GM19240 (cell line): ENCODE data around the gene ANKRD65.
"Not testable (repeated sequence)": the region's sequence is repeated elsewhere in the genome, so short reads cannot be mapped to it uniquely, and the experiment has no call there.

Source experiments
- DNase-seq: peaks from one replicate; pipeline ENCODE4 v3.0.0; 2011; ENCODE audit warnings: low spot score; ENCODE audit not compliant: insufficient read length

Gene ANKRD65

DNA sequence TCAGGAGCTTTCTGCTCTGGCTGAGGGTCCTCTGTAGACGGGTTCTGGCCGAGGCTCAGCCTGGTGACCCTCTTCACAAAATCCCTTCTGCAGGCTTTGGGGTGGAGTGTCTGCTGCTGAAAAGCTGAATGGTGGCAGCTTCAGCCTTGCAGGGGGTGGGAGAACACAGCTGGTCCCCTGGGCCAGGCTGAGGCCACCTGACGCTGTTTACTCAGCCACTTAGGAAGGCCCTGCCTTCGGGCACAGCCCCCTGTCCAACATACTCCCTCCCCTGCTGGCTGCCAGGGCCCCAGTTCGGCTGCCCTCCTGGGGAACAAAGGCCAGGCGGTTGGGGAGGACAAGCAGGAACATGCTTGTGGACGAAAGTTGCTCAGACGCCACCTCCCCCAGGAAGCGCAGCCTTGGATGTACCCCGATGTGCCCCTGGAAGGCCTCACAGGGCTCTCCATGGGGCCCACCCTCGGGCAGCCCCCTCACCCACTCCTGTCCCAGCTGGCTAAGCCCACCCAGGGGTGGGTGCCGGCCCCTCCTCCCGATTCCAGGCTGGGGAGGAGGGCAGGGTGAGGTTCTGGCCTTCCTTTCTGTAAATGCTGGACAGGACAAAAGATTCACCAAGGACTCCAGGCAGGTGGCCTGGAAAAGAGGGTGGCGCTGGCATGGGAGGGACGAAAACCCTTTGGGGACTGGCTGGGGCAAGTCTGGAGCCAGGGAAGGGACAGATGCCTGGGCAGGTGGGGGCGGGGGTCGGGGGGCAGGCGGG lies at the start of gene ANKRD65:
TSS of gene ANKRD65 (minus strand) at position 130 of the 760 bp plus-strand sequence. CDS start 271 bp downstream, outside the sequence.
- DNase-seq, result no peak

DNA sequence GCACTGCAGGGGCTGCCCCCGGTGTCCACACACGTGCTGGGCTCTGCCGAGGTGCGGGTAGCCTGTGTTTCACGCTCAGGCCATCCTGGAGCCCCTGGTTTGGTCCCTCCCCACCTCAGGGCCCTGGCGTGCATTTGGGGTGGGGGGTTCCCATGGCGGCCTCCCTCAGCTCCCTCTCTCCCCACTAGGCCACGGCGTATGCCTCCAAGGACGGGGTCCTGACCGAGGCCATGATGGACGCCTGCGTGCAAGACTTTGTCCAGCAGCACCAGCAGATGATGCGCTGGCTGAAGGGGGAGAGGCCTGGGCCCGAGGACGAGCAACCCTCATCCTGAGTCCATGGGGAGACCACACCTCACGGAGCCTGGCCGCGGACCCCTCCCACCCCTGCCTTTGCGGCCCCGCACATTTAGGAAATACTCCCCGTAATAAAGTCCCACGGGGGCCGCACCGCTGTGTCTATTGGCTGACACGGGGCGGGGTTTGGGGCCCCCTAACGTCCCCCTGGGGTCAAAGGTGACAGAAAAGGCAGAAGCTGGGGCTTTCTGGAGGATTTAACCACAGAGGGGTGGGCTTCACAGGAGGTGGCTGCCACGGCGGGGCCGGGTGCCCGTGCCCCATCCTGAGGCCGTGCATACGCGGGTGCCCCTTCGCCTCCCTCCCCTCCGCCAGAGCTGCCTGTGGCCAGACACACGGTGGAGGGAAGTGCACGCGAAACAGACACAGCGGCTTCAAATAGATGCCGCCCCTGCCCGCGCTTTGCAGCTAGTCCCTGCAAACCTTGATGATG lies 47.3 kb upstream of the ANKRD65 start:
- DNase-seq, result not testable (repeated sequence)

DNA sequence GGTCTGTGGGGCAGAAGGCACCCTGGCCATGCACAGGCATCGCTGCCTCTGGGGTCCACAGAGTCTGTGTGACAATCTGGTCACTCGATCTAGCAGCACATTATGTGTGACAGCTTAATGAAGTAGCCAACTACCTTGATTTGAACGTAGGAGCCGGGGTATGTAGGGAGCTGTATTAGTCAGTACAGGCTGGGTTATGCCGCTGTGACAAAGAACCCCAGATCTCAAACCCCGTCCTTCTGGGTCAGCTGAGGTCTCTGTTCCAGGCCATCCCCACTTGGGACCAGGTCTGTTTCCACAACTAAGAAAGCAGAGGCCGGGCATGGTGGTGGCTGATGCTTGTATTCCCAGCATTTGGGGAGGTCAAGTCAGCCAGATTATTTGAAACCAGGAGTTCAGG lies 42.2 kb upstream of the ANKRD65 start:
- DNase-seq, result no peak

DNA sequence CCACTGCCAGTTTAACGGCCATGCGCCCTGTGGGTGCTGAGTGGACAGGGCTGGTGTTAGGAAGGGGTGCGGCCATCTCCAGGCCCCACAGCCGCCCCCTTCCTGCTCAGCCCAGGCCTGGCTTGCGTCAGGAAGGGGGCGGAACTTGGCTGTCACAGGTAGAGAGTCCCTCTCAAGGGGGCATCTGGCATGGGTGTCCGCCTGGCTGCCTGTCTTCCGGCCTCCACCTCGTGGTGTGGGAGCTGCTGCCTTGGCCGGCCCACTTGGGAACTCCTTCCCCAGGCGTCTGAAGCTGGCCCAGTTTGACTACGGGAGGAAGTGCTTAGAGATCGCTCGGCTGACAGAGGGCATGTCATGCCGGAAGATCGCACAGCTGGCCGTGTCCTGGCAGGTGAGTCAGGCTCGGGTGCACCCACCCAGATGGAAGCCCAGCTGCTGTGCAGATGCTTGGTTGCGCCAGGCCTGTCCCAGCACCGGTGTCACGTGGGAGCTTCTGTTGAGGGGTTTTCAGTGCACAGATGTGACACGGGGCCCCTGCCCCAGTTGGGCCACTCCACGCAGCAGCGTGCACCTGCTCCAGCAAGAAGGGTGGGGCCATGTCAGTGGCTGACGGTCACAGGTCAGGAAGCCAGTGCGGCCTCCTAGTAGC lies 41.4 kb upstream of the ANKRD65 start:
- no peak for DNase-seq

DNA sequence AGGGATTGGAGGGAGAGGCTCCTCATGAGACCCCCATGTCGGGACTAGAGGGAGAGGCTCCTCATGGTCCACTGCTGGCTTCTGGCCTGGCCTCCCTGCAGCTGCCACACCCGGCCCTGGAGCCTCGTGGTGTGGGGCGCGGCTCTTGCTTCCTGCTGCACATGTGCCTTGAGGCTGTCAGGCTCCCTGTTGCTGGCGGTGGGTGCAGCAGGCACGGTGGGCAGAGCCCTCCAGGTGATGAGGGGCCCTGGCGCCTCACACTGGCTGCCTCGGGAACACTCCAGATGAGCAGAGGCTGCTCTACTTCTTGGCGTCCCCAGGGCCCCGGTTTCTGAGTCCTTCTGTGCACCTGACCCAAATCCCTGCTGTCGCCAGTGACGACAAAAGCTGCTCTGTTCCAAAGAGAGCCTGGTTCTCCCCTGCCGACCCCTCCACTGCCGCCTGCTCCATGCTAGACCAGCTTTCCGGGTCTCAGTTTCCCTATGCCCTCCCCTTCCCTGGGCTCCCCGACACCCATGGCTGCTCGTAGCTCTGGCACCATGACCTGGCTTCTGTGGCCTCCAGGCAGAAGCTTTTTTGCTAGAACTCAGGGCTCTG lies 40.7 kb upstream of the ANKRD65 start:
- no peak for DNase-seq

DNA sequence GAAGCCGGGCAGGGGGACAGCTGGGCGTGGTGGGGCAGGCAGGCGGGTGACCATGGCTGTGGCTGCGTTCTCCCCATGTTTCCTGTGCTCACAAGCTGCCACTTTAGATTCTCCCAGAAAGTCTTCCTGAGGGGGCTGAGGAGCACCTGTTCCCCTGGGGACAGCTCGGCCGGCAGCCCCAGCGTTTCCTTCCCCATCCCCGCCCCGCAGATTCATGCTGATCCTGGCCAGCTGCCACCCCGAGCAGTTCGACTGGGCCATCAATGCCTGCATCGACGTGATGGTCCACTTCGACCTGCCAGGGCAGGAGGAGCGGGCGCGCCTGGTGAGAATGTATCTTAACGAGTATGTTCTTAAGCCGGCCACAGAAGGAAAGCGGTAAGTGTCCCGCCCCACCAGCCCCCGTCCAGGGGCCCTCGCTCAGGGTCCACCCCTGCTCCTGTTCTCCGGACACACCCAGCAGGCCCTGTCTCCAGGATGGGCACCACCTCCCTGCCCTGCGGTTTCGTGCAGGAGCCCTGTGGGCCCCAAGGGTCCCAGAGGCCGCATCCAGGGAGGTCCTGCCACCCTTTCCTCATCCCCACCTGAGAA lies 39.6 kb upstream of the ANKRD65 start:
- no peak for DNase-seq

DNA sequence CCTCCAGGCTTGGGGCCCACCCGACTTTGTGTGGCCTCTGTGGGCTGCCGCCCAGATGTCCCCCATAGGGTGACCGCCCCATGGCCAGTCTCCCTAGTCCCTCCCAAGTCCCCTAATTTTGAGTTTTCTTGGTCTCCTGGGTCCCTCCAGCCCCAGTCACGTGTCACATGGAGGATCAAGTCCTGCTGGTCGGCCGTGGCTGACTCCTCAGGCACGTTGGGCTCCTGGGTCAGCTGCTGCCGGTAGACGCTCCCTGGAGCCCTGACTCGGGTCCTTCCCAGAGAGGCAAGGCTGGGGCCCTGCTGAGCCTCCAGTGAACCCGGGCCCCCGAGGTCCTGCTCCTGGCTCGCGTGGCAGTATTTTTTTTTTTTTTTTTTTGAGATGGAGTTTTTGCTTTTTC lies 38.6 kb upstream of the ANKRD65 start:
- not testable (repeated sequence) for DNase-seq

DNA sequence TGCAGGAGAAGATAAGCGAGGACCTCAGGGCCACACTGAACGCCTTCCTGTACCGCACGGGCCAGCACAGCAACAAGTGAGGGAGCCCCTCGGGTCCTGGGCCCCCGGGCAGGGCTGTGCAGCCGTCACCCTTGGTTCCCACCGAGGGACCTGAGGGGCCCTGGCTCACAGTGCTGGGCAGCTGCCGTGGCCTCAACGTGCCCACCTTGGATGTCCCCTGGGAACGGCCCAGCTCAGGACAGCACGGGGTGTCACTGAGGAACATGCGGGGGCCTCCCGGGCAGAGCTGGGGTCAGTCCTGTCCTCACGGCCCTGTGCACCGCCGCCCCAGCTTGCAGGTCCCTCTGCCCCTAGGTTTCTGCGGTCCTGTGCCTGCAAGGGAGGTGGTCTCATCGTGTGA lies 38.1 kb upstream of the ANKRD65 start:
- not testable (repeated sequence) for DNase-seq

DNA sequence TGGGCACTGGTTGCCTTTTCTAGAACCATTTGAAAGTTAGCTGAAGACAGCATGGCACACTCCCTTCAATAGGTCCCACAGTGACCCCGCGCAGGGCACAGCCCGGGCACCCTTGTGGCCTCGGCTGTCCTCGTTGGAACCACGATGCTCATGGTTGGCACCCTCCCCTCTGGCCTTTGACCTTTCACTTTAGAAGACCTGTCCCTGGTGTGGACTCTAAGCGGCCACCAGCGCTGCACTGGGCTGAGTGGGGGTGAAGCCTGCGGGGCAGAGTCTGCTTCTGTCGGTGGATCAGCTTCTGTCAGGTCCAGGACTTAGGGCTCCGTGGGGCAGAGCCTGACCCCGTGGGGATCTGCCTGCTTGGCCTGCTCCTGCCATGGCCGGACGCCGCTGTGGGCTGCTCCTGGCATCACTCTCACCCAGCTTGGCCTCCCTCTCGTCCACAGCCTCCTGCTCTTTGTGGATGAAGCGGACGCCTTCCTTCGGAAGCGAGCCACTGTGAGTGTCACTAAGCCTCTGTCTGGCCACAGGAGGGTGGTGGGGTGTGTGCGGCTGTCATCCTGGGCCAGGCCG lies 35.7 kb upstream of the ANKRD65 start:
- not testable (repeated sequence) for DNase-seq

DNA sequence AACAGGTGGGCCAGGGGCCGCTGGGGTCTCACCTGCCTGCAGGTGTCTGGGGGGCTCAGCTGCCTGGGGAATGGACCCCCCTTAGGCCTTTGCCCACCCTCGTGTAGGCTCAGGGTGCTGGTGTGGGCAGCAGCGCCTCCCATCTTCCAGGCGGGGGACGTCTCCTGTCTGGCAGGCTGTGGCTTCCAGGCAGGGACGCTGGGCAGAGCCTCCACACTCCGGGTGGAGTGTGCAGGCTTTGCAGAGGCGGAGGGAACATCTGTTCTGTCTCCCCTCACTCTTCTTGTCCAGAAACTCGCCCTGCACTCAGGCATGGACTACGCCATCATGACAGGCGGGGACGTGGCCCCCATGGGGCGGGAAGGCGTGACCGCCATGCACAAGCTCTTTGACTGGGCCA lies 34.9 kb upstream of the ANKRD65 start:
- not testable (repeated sequence) for DNase-seq

DNA sequence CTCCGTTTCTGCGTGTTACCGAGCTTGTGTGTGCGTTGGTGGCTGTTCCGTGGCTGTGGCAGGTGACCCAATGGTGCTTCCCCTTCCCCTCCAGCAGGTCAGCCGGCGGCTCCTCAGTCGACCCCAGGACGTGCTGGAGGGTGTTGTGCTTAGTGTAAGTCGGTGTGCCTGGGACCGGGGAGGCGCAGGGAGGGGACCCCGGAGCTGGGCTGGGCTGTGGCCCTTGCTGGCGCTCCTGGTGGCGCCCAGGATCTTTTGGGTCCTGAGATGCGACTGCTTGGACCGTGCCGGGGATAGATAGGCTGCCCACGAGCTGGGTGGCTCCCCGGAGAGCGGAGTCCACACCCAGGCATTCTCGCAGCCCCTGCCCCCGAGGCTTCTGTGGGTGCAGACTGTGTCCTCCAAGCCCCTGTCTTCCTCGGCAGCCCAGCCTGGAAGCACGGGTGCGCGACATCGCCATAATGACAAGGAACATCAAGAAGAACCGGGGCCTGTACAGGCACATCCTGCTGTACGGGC lies 34.3 kb upstream of the ANKRD65 start:
- no peak for DNase-seq

DNA sequence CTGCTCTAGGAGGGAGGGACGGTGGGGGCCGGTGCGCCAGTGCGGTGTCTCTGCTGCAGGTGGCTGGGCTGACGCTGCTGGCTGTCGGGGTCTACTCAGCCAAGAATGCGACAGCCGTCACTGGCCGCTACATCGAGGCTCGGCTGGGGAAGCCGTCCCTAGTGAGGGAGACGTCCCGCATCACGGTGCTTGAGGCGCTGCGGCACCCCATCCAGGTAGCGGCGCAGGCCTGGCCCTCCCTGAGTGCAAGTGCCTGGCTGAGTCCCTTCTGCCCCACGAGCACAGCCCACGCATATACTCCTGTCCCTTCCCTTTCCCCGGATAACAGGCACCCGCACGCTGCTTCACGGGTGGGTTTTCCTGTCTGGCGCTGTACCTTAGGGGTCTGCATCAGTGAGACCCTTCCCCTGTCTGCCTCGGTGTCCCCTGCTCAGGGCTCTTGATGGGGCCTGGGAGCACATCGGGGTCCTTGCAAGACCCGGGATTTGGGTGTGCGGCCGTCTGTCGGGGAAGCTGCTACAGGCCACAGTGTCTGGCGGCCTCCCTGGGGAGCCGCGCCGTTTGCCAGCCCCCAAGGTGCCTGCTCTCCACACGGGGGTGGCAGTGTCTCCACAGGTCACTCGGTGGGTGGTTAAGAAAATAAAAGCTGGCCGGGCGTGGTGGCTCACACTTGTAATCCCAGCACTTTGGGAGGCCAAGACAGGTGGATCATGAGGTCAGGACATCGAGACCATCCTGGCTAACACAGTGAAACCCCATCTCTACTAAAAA lies 33.4 kb upstream of the ANKRD65 start:
- DNase-seq, result not testable (repeated sequence)

DNA sequence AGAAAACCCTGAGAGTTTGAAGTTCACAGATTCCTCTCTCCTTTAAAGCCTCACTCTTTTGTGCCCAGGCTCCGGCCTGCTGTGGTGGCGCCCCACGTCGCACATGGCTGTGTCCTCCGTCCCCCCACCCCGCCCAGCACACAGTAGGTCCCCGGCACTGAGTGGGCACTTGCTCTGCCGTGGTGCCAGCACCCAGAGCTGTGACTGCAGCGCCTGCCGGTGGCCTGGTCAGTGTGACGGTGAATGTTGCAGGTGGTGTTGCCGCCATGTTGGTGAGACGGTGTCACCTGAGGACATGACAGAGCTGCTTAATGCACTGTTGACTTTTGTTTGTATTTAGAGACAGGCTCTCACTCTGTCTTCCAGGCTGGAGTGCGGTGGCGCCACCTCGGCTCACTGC lies 31.8 kb upstream of the ANKRD65 start:
- DNase-seq, result no peak

DNA sequence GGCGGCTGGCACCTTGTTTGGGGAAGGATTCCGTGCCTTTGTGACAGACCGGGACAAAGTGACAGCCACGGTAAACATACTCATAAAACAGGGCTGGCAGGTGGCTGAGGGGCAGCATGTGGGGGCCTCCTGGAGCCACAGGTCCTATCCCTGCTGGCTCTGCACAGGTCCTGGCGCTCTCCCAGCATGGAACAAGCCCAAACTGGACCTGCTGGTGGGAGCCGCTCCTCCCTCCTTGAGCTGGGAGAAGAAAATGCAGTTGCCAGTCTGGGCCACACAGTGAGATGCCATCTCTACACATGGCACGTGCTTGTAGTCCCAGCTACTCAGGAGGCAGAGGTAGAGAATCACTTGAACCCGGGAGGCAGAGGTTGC lies 31.3 kb upstream of the ANKRD65 start:
- DNase-seq, result not testable (repeated sequence)

DNA sequence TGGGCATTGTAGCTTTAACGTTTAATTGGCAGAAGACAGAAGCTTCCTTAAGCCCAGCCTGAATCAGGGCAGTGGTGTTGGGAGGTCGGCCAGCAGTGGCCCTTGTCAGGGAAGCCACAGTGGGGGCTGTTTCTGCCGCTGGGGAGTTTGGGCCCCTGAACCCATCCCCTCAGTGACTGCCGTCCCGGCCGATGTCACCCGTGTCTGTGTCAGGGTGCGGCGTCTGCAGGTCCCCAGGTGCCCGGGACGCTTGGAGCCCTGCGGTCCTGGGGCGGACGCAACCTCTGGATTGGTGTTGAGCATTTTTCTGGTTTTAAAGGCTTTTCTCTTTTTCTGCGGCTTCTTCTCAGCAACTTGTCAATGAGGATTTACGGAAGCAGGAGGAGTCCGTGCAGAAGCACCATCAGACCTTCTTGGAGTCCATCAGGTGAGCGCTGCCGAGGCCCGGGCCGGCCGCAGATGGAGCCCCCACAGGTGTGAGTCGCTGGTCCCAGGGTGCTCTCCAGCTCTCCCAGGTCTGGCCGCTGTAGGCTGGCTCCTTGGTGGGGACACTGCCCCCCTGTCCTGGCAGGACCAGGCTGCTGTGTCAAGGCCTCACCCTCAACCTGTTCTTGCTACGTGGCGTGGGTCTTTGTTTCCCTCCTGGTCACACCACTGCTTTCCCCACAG lies 30.8 kb upstream of the ANKRD65 start:
- DNase-seq, result no peak

DNA sequence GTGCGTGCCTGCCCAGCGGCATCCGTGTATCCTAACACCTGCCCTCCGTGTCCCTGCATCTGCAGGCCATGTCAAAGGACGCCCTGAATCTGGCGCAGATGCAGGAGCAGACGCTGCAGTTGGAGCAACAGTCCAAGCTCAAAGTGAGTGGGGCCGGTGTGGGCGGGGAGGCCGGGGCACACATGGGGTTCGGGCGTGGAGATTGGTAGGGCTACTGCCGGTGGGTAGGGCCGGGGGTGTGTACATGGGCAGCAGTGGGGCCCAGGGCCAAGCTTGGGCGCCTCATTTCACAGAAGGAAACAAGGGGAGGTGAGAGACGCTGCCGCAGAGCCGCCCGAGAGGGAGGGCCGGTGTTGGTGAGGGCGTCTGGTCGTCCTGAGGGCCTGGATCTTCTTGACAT lies 29.5 kb upstream of the ANKRD65 start:
- not testable (repeated sequence) for DNase-seq

DNA sequence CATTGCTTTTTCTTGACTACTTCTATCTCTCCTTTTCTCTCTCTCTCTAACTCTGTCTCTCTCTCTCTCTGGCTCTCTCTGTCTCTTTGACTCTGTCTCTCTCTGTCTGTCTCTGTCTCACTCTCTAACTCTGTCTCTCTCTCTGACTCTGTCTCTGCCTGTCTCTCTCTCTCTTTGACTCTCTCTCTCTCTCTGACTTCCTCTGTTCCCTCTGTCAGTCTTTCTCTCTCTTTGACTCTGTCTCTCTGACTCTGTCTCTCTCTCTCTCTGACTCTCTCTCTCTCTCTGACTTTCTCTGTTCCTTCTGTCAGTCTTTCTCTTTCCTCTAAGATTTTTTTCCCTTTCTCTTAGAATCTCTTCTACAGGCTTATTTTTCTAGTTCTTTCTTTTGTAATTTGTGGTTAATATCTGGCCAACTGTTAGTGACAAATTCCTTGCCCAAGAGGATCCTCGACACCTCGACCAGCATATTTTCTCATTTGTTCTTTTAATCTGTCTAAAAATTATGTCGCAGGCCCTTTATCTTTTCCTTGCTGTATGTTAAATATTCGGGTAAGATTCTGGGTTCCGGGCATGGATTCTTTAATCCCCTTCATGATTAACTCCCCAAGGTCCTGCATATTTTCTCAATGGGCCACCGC lies 28.1 kb upstream of the ANKRD65 start, which contains the start of gene ATAD3C:
TSS of gene ATAD3C (plus strand) at position 591 of the 641 bp plus-strand sequence. CDS start 995 bp downstream, outside the sequence.
- DNase-seq, result no peak

DNA sequence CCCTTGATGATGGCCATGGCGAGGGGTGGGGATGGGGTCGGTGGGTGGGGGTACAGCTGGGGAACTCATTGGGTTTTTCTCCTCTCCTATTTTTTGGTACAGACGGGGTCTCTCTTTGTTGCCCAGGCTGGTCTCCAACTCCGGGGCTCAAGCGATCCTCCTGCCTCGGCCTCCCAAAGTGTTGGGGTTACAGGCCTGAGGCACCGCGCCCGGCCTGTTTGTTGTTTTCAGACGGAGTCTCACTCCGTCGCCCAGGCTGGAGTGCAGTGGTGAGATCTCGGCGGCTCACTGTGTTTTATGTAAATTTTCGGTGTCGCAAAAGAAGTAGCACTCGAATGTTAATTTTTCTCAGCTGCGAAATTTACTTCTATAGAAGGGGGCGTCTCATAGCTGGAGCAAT lies 25.6 kb upstream of the ANKRD65 start:
- not testable (repeated sequence) for DNase-seq
